Brain microvascular endothelial cell (primary cell): ENCODE measurements around the gene EPN2.

Source experiments
- DNase-seq: peaks from one replicate; pipeline ENCODE4 v3.0.0-alpha.2; 2020
- H3K27ac ChIP-seq: fragments of 250-450 bp; sonication (Bioruptor Pico); 2 replicates; pipeline ENCODE4 v1.5.1; 2020; ENCODE audit warnings: mild to moderate bottlenecking, moderate library complexity
- H3K27me3 ChIP-seq: fragments of 250-450 bp; sonication (Bioruptor Pico); replicated peaks from 2 replicates; pipeline ENCODE4 v1.5.1; 2020; ENCODE audit warnings: mild to moderate bottlenecking
- H3K36me3 ChIP-seq: fragments of 250-450 bp; sonication (Bioruptor Pico); replicated peaks from 2 replicates; pipeline ENCODE4 v1.5.1; 2020; ENCODE audit warnings: mild to moderate bottlenecking
- H3K4me3 ChIP-seq: 2 replicates; pipeline ENCODE4 v1.5.1; 2011; ENCODE audit warnings: low read depth, mild to moderate bottlenecking, control low read depth, low read length, moderate library complexity
- in situ Hi-C: cut with HindIII; loops from 2 replicates; pipeline ENCODE4 v1.10.0; 2017; ENCODE audit warnings: low sequenced_read_pairs, low pct_ligation_motif_present
- TF ChIP-seq, protein P1 (sequence below): IDR thresholded peaks from 2 replicates; pipeline ENCODE4 v1.5.1; 2011; ENCODE audit warnings: low read depth, mild to moderate bottlenecking, moderate library complexity, low read length, control low read depth, inconsistent platforms; ENCODE audit errors: missing control alignments

Gene EPN2

DNA sequence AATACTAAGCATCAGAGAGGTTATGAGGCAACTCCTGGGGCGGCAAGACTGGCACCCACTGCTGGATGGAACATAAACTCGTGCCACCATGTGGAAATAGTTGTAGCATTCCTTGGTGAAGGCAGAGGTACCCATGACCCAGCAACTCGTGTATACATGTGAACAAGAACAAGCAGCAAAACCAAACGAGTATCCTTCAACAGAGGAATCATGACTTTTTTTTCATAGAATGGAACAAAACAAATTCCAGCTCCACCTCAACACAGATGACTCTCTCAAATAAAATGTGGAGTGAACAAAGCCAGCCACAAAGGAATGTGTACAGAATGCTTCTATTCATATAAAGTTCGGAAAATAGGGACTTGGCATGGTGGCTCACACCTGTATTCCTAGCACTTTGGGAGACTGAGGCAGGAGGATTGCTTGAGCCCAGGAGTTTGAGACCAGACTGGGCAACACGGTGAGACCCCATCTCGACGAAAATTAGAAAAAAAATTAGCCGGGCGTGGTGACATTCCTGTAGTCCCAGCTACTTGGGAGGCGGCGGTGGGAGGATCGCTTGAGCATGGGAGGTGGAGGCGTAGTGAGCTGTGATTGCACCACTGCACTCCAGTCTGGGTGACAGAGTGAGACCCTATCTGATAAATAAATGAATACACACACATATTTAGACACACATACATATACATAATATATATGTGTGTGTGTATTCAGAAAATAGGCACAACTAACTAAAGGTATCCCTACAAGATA, 90.0 kb downstream of the EPN2 start:
- peak; percentile 69 for DNase-seq
- Histone ChIP-seq H3K27ac (peak overlapping the region; percentile 74), H3K4me3 (no peak overlapping the region), H3K36me3 (no peaks in the 10 kb centered on the region), H3K27me3 (no peaks in the 10 kb centered on the region)
- in situ Hi-C loops: no loop called here
- TF ChIP-seq, protein P1, sequence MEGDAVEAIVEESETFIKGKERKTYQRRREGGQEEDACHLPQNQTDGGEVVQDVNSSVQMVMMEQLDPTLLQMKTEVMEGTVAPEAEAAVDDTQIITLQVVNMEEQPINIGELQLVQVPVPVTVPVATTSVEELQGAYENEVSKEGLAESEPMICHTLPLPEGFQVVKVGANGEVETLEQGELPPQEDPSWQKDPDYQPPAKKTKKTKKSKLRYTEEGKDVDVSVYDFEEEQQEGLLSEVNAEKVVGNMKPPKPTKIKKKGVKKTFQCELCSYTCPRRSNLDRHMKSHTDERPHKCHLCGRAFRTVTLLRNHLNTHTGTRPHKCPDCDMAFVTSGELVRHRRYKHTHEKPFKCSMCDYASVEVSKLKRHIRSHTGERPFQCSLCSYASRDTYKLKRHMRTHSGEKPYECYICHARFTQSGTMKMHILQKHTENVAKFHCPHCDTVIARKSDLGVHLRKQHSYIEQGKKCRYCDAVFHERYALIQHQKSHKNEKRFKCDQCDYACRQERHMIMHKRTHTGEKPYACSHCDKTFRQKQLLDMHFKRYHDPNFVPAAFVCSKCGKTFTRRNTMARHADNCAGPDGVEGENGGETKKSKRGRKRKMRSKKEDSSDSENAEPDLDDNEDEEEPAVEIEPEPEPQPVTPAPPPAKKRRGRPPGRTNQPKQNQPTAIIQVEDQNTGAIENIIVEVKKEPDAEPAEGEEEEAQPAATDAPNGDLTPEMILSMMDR: no peak

GRCh38 chr17:19328441-19329061, 91.4 kb downstream of the EPN2 start:
- no peaks in the 10 kb centered on the region for H3K27me3 ChIP-seq
- no peak overlapping the region for H3K4me3 ChIP-seq
- no peak overlapping the region for H3K27ac ChIP-seq
- in situ Hi-C loops: no loop called here
- TF ChIP-seq, protein P1: no peak
- DNase-seq: no peak
- no peaks in the 10 kb centered on the region for H3K36me3 ChIP-seq

DNA sequence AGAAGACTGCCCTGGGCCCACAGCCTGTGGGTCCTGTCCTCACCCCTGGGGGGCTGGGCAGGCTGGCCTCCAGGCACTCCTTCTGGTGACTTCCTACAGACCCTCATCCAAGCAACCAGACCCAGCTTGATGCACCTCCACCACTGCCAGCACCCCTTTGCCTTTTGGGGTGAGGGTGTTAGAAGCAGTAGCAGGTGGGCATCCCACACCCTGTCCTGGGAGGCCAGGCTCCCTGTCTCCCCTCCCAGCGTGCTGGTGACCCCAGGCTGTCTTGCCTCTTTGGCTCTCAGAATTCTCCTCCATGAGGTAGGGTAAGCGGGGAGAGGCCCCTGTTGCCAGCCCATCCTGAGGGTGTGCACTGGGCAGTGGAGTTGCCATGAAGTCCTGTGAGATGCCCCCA, 92.0 kb downstream of the EPN2 start:
- TF ChIP-seq, protein P1: no peak
- no peaks in the 10 kb centered on the region for H3K27me3 ChIP-seq
- no peak overlapping the region for H3K4me3 ChIP-seq
- DNase-seq: no peak
- in situ Hi-C loops: no loop called here
- no peak overlapping the region for H3K27ac ChIP-seq
- H3K36me3 ChIP-seq: no peaks in the 10 kb centered on the region

DNA sequence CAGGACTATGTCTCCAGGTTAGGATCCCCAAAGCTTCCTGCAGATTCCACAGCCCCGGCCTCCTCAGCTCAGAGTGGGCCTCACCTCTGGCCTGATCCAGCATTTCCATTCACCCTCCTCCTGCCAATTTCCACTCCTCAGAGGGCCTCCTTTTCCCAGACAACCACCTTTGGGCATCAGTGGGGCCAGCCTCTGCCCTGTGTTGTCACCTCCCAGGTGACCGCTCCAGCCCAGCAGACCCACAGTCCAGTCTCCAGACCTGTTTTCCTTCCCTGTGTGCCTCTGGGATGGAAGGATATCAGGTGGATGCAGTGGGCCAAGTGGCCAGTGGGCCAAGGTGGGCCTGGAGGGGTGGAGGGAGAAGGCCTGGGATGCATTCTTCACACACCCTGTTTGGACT, 92.7 kb downstream of the EPN2 start:
- TF ChIP-seq, protein P1: no peak
- H3K4me3 ChIP-seq: no peak overlapping the region
- no peaks in the 10 kb centered on the region for H3K36me3 ChIP-seq
- DNase-seq: no peak
- H3K27me3 ChIP-seq: no peaks in the 10 kb centered on the region
- no peak overlapping the region for H3K27ac ChIP-seq
- in situ Hi-C loops: no loop called here

GRCh38 chr17:19330271-19330670, 93.1 kb downstream of the EPN2 start:
- Histone ChIP-seq H3K27me3 (no peaks in the 10 kb centered on the region), H3K27ac (no peak overlapping the region), H3K36me3 (no peaks in the 10 kb centered on the region), H3K4me3 (no peak overlapping the region)
- TF ChIP-seq, protein P1: no peak
- DNase-seq: no peak
- in situ Hi-C loops: no loop called here
